ENCODE data around the gene EIF4E1B.

GRCh38 chr5:176633598-176633997 is 3.1 kb downstream of the EIF4E1B start:
- TF ChIP-seq CTCF (conservative IDR thresholded peaks at IDR 0.05 in 1 of 2, IDR thresholded peaks at IDR 0.05 in 1 of 2; ENCODE audit: low read depth in 1 of 2, low read length in 2 of 2) (no peak), EZH2 (IDR thresholded peaks at IDR 0.05; ENCODE audit: low read length, missing control alignments) (no peak)
